K562 (cell line): ENCODE data around the gene PAXIP1. TPM values are rescaled to one million over a fixed set of nuclear protein-coding genes. Genes with fewer than 3 reads are reported as not detected.

Source experiments
- BMI1 ChIP-seq: fragments of 150-350 bp; IDR thresholded peaks from 2 replicates; pipeline ENCODE4 v1.6.1; 2014; ENCODE audit warnings: low read length
- CLOCK ChIP-seq: fragments of 250-450 bp; sonication (Bioruptor Pico); IDR thresholded peaks from 2 replicates; pipeline ENCODE4 v1.4.0; 2020; ENCODE audit warnings: mild to moderate bottlenecking, moderate library complexity, borderline replicate concordance
- CREM ChIP-seq: IDR thresholded peaks from 2 replicates; pipeline ENCODE4 v1.6.1; 2014; ENCODE audit warnings: antibody characterized with exemption, low read depth
- CTCF ChIP-seq, 3 experiments: IDR thresholded peaks in 2 of 3; conservative IDR thresholded peaks in 1 of 3; 2 replicates each; pipeline ENCODE4 v1.5.1; 2011 to 2012; ENCODE audit warnings: low read length in 3 of 3, mild to moderate bottlenecking in 3 of 3, control low read depth in 2 of 3, improper control_type of control experiment in 1 of 3, inconsistent platforms in 1 of 3, low read depth in 1 of 3, mixed read lengths in 1 of 3, moderate library complexity in 1 of 3; ENCODE audit not compliant: insufficient read depth in 2 of 3
- REST ChIP-seq, 2 experiments: fragments of 450-650 bp; formaldehyde crosslinking in 1 of 2; IDR thresholded peaks; 2 replicates each; pipeline versions ENCODE4 v1.4.0 to v1.6.1; 2014 to 2020; ENCODE audit warnings: mild to moderate bottlenecking in 2 of 2, borderline replicate concordance in 1 of 2, low read depth in 1 of 2
- ZNF212 ChIP-seq: fragments of 450-650 bp; formaldehyde crosslinking; IDR thresholded peaks from 2 replicates; pipeline ENCODE4 v1.4.0; 2020; ENCODE audit warnings: mild to moderate bottlenecking
- polyA plus RNA-seq, 8 experiments: library from polyadenylated mRNA; depleted of rRNA in 4 of 8; stranded (reverse) in 5 of 8; unstranded in 3 of 8; fragments of >200 nt; fragmentation: Nextera tagmentation in 2 of 8; fragmentation: Illumina TruSeq in 1 of 8; extraction: Ambion mirVana in 2 of 8; extraction: Trizol in 1 of 8; gene quantifications; 2 replicates each; pipeline versions ENCODE4 v1.2.1 to v1.2.3, GENCODE V29; 2011 to 2014; ENCODE audit warnings: inconsistent platforms in 1 of 8, missing spikeins in 1 of 8
- total RNA-seq, 7 experiments: library from RNA; depleted of rRNA in 6 of 7; stranded (reverse); fragments of >200 nt in 6 of 7; fragmentation: Illumina TruSeq in 2 of 7; extraction: Trizol in 2 of 7; gene quantifications; 2 replicates each; pipeline versions ENCODE4 v1.2.1 to v1.2.3, GENCODE V29; 2011 to 2021; ENCODE audit warnings: low replicate concordance in 1 of 7

The PAXIP1 gene
- total and polyA plus RNA-seq, 9 of the 15 experiments (the other 6 are each of a cell fraction or from before 2014, with no cell fraction given), result 9.7 to 37.9 (median 28.4) TPM

GRCh38 chr7:154927624-154928125, 75.2 kb downstream of the PAXIP1 start (continued):
- no peak for TF ChIP-seq CLOCK (CRISPR knock-in tag)
- TF ChIP-seq CTCF (IDR thresholded peaks at IDR 0.05 in 2 of 3, conservative IDR thresholded peaks at IDR 0.05 in 1 of 3; ENCODE audit: insufficient read depth in 2 of 3, low read depth in 1 of 3, low read length in 3 of 3), result peak; percentile 77 to 94 (median 80)
- no peak for TF ChIP-seq CREM
- peak; percentile 82; the same call in 1 of the 2 replicates for TF ChIP-seq REST (IDR thresholded peaks at IDR 0.05; ENCODE audit: borderline replicate concordance)
- TF ChIP-seq REST (CRISPR knock-in tag; IDR thresholded peaks at IDR 0.05; ENCODE audit: low read depth), result no peak
- TF ChIP-seq BMI1, result no peak
- no peak for TF ChIP-seq ZNF212 (CRISPR knock-in tag)
